ENCODE results near the gene LSP1.
"Not testable (repeated sequence)": the region's sequence is repeated elsewhere in the genome, so short reads cannot be mapped to it uniquely, and the experiment has no call there.

LSP1 gene

GRCh38 chr11:1864831-1865665 is 12.2 kb downstream of the LSP1 start:
- DNase-seq (ENCODE audit: low spot score) = no peak

- no peak for DNase-seq (ENCODE audit: low spot score)
Measured at GRCh38 chr11:1866226-1866625, 13.3 kb downstream of the LSP1 start.

DNA sequence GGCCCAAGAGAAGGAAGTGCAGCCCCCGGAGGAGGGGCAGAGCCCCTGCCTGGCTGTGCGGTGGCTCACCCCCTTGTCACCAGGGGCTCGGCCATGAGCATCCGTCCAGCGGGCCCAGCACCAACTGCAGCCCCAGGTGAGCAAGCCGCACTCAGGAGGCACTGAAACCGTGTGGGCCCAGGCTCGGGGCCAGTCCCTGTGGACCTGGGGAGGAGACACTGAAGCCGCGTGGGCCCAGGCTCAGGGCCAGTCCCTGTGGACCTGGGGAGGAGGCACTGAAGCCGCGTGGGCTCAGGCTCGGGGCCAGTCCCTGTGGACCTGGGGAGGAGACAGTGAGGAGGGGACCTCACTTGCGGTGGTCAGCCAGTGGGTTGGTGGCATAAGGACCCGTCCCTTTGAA is 13.9 kb downstream of the LSP1 start:
- DNase-seq (ENCODE audit: low spot score) = no peak

GRCh38 chr11:1867381-1867780 is 14.5 kb downstream of the LSP1 start:
- no peak for DNase-seq (ENCODE audit: low spot score)

DNA sequence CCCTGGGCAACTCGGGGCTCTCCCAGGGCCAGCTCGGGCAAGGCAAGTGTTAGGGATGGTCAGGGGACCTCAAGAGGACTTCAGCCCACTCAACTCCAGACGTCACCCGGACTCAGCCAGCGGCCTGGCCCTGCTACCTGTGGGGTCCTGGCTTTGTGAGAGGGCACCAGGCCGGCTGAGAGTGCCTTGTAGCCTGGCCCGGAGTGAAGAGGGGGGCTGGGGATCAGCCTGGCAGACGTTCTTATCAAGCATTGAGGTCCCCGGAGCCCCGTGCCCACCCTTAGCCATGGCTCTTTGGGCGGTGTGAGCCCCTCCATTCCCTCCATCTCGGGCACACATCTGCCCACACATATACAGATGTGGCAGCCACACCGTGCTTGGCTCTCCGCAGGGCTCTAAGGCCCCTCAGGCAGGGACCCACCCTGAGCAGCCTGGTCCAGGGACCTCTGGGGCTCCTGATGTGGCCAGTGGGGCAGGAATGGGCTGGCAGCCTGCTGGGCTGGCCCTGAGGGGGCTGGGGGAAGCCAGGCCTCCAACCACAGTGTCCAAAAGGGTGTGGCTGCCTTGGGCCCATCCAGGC is 15.3 kb downstream of the LSP1 start:
- no peak for DNase-seq (ENCODE audit: low spot score)

GRCh38 chr11:1868636-1869291 is 15.9 kb downstream of the LSP1 start:
- DNase-seq (ENCODE audit: low spot score) = no peak

DNA sequence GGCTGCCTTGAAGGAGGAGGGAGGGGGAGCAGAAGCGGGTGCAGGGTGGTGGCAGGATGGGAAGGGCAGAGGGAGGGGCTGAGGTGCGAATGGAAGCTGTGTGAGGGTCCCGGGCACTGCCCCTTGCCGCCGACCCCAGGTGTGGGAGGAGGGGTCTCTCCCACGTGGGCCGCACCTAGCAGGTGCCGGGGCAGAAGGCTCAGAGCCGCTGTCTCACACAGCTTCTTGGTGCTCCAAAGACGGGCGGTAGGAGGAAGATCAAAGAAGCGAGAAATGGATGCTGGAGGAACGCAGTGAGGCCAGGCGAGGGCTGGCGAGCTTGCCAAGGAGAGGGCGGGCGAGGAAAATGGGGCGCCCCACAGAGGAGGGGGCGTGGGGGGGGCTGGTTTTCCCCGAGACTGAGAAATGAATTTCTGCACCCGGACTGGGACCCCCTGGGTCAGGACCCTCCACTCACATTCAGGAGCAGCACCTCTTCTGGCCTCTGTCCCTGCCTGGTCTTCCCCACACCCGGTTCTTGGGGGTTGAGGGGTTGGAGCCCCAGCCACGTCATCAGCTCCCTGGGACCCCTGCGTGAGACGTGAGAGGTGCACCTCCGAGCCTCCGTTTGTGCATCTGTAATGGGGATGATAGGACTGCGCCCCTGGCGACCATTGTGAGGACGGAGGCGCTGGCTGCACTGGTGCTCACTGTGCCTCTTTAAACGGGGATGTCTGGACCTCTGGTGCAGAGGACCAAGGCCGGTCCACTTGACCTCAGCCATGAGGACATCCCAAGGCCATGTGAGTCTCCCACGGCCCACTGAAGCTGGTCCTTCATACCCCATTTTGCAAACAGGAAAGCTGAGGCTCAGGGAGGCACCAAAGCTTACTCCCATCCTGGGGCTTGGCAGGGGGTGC is 16.8 kb downstream of the LSP1 start:
- DNase-seq (ENCODE audit: low spot score) = no peak

- DNase-seq (ENCODE audit: low spot score) = no peak
Measured at GRCh38 chr11:1870326-1870696, 17.4 kb downstream of the LSP1 start.

DNA sequence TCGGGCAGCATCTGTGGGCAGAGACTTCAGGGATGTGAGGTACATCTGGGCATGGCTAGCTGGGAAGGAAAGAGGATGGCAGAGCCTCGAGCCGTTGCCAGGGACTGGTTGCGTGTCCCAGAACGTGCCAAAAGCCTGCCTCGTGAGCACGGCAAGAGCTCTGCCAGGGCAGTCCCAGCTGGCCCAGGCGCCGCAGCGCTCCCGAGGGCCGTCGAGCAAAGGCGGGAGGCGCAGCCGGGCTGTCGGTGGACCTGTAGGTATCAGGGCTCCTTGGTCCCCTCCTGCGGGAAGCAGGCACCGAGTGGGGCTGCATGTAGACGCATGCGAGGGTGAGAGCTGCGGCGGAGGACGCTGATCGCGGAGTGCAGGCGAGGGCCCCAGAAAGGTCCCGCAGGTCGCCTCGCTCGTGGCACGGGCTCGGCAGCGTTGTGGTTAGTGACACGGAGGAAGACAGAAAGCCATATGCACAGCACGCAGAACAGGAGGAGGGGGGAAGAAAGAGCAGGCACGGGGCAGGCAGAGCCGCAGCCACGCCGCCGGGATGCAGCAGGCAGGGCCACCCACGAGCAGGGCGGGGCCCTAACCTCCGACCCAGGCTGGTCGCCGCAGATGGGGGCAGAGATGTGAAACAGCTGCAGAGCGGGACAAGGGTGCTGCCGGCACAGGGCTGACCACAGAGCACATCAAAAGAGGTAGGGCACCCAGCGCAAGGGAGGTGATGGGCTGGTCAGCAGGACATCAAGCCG is 18.0 kb downstream of the LSP1 start:
- DNase-seq (ENCODE audit: low spot score) = peak; percentile 62

- no peak for DNase-seq (ENCODE audit: low spot score)
Measured at GRCh38 chr11:1871531-1871930, 18.6 kb downstream of the LSP1 start.

DNA sequence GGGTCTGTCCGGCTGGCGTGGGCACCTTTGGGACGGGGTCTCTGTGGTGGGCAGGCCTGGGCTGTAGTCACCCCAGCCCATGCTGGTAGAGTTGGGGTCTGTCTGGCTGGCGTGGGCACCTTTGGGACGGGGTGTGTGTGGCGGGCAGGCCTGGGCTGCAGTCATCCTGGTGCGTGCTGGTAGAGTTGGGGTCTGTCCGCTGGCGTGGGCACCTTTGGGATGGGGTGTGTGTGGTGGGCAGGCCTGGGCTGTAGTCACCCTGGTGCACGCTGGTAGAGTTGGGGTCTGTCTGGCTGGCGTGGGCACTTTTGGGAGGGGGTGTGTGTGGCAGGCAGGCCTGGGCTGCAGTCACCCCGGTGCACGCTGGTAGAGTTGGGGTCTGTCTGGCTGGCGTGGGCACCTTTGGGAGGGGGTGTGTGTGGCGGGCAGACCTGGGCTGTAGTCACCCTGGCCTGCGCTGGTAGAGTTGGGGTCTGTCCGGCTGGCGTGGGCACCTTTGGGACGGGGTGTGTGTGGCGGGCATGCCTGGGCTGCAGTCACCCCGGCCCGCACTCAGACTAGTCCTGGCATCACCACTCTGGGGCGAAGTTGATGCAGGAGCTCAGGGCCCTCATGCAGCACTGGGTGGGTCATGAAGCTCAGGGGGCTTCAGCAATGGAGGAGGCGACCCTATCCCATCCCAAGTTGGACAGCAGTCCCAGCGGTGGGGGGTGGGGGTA is 19.5 kb downstream of the LSP1 start:
- no peak for DNase-seq (ENCODE audit: low spot score)

GRCh38 chr11:1873048-1873812 is 20.3 kb downstream of the LSP1 start:
- peak; percentile 62 for DNase-seq (ENCODE audit: low spot score)

DNA sequence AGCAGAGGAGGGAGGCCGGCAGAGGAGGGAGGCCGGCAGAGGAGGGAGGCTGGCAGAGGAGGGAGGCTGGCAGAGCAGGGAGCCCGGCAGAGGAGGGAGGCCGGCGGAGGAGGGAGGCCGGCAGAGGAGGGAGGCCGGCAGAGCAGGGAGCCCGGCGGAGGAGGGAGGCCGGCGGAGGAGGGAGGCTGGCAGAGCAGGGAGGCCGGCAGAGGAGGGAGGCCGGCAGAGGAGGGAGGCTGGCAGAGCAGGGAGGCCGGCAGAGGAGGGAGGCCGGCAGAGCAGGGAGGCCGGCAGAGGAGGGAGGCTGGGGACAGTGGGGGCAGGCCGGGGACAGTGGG is 20.9 kb downstream of the LSP1 start:
- DNase-seq (ENCODE audit: low spot score) = not testable (repeated sequence)

GRCh38 chr11:1874441-1875092 is 21.7 kb downstream of the LSP1 start:
- DNase-seq (ENCODE audit: low spot score) = not testable (repeated sequence)

- no peak for DNase-seq (ENCODE audit: low spot score)
Measured at GRCh38 chr11:1875093-1875850, 22.4 kb downstream of the LSP1 start.

DNA sequence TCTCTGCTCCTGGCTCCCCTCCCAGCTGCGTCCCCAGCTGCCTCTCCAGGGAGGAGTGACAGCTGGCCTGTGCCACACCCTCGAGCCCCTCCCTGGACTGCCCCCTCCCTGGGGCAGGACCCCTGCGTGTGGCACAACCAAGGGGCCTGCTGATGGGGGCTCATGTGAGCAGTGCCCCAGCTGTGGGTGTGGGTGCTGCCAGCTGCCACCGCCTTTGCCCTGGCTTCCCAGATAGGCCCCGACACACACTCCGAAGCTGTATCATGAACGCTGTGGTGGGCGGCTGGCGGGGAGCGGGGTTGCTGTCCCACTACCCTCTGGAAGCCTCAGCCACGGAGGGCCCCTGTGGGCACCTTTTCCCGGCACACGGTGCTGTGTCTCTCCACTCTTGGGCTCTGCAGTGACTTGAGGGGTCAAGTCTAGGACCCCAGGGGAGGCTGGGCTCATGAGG is 23.0 kb downstream of the LSP1 start:
- DNase-seq (ENCODE audit: low spot score) = not testable (repeated sequence)

- DNase-seq (ENCODE audit: low spot score) = peak; percentile 72
Measured at GRCh38 chr11:1876361-1877063, 23.6 kb downstream of the LSP1 start.
